HG02884 (cell line): ENCODE results near the gene GTF2H2C.
"Not testable (repeated sequence)": the region's sequence is repeated elsewhere in the genome, so short reads cannot be mapped to it uniquely, and the experiment has no call there.

Source experiments
- ATAC-seq: cut with Tn5 transposase; IDR thresholded peaks from one replicate; pipeline ENCODE4 v1.9.1; 2021; ENCODE audit warnings: mild to moderate bottlenecking, moderate library complexity; ENCODE audit not compliant: unreplicated experiment

The GTF2H2C gene

GRCh38 chr5:69559908-69560330, at the start of gene GTF2H2C:
GTF2H2C (plus strand) TSS chr5:69560191; CDS start chr5:69565133, 4,942 bp downstream.
- ATAC-seq: peak; percentile 97

- ATAC-seq: no peak
Measured at GRCh38 chr5:69510694-69511093, 49.3 kb upstream of the GTF2H2C start.

GRCh38 chr5:69512740-69513260, 47.2 kb upstream of the GTF2H2C start:
- ATAC-seq: no peak

GRCh38 chr5:69515570-69515969, 44.4 kb upstream of the GTF2H2C start:
- not testable (repeated sequence) for ATAC-seq

- no peak for ATAC-seq
Measured at GRCh38 chr5:69516769-69517168, 43.2 kb upstream of the GTF2H2C start.

- ATAC-seq: no peak
Measured at GRCh38 chr5:69517763-69518212, 42.2 kb upstream of the GTF2H2C start.

- ATAC-seq: no peak
Measured at GRCh38 chr5:69519285-69519684, 40.7 kb upstream of the GTF2H2C start.

- ATAC-seq: no peak
Measured at GRCh38 chr5:69522035-69522434, 38.0 kb upstream of the GTF2H2C start.

- no peak for ATAC-seq
Measured at GRCh38 chr5:69525490-69525889, 34.5 kb upstream of the GTF2H2C start.

- ATAC-seq: no peak
Measured at GRCh38 chr5:69526660-69527059, 33.3 kb upstream of the GTF2H2C start.

GRCh38 chr5:69527128-69527770, 32.7 kb upstream of the GTF2H2C start:
- no peak for ATAC-seq

- ATAC-seq: no peak
Measured at GRCh38 chr5:69528035-69528434, 32.0 kb upstream of the GTF2H2C start.

GRCh38 chr5:69528609-69529008, 31.4 kb upstream of the GTF2H2C start:
- no peak for ATAC-seq

- ATAC-seq: no peak
Measured at GRCh38 chr5:69530561-69531405, 29.2 kb upstream of the GTF2H2C start.

GRCh38 chr5:69531406-69531801, 28.6 kb upstream of the GTF2H2C start:
- ATAC-seq: no peak

- ATAC-seq: not testable (repeated sequence)
Measured at GRCh38 chr5:69537911-69538310, 22.1 kb upstream of the GTF2H2C start.

GRCh38 chr5:69538735-69539134, 21.3 kb upstream of the GTF2H2C start:
- ATAC-seq: not testable (repeated sequence)

GRCh38 chr5:69541347-69541746, 18.6 kb upstream of the GTF2H2C start:
- ATAC-seq: not testable (repeated sequence)

- not testable (repeated sequence) for ATAC-seq
Measured at GRCh38 chr5:69542838-69543618, 17.0 kb upstream of the GTF2H2C start.

- not testable (repeated sequence) for ATAC-seq
Measured at GRCh38 chr5:69544602-69545001, 15.4 kb upstream of the GTF2H2C start.
